HG02981 (cell line): ENCODE results near the gene FILIP1L.
A peak's percentile ranks its signal among the peaks of the same experiment; 100 is the strongest.
"Not testable (repeated sequence)": the region's sequence is repeated elsewhere in the genome, so short reads cannot be mapped to it uniquely, and the experiment has no call there.

Source experiments
- ATAC-seq: cut with Tn5 transposase; IDR thresholded peaks from one replicate; pipeline ENCODE4 v1.9.1; 2021; ENCODE audit warnings: mild to moderate bottlenecking, moderate library complexity; ENCODE audit not compliant: unreplicated experiment

FILIP1L gene

GRCh38 chr3:100075851-100076730 is 38.2 kb downstream of the FILIP1L start:
- no peak for ATAC-seq

DNA sequence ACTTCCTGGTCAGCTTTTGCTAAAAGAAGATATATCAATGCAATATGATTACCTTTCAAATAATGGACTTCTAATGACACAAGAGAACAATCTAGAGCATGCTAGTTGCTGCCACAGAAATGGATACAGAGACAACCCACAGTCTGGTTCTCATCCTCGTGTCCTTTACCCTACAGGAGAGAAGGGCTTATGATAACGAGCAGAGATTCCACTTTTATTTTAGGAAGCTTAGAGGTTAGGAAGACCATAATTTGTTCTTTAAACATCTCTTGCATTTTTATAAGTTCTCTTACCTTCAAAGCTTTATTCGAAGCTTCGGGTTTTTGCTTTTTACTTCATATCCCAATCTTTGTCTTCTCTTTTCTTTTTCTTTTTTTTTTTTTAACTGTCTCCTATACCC is 39.1 kb downstream of the FILIP1L start:
- no peak for ATAC-seq

DNA sequence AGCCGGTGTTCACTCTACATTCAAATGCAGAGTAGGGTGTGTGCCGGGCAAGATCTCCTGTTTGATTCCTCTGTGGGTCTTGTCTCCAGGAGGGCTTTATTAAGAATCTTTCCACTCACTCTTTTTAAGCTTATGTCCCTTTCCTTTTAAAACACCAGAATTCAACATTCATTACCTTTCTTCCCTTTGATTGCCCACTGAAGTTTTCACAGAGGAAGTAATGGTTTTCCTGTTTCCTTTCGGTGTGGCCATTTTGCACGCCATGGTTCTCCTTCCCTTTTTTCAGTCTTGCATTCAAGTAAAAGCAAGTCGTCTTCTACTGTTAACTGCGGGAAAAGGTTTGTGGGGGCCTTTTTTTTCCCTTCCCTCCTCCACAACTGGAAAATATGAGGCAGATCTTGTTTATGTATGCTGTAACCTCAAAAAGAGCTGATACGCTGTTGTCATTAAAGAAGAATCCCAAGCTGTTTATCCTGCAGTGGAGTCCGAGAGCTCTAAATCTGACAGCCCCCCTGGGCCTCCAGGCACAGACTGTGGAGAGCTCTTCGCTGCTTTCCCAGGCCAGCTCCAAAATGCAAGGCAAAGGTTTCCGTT is 40.5 kb downstream of the FILIP1L start:
- no peak for ATAC-seq

GRCh38 chr3:100073049-100073713 is 41.1 kb downstream of the FILIP1L start:
- peak; percentile 2 for ATAC-seq

GRCh38 chr3:100072326-100073048 is 41.8 kb downstream of the FILIP1L start:
- peak; percentile 52 for ATAC-seq

GRCh38 chr3:100069472-100069871 is 44.8 kb downstream of the FILIP1L start:
- no peak for ATAC-seq

DNA sequence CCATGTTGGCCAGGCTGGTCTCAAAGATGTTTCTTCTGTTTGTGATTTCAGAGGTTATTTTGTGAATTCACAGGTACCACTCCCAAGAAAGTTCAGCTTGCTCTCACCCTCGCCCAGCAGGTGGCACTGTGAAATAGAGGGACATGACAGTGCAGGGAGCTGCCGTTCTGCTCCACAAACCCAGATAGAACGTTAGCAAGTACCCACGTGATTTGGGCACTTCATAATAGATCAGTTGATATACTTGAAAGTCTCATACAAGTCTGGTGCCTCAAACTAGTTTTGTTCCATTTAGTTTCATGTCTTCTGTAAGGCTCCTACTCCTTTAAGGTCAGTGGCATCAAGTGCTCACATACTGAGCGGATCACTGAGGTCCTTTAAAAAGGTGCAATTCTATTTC is 45.5 kb downstream of the FILIP1L start:
- peak; percentile 59 for ATAC-seq

DNA sequence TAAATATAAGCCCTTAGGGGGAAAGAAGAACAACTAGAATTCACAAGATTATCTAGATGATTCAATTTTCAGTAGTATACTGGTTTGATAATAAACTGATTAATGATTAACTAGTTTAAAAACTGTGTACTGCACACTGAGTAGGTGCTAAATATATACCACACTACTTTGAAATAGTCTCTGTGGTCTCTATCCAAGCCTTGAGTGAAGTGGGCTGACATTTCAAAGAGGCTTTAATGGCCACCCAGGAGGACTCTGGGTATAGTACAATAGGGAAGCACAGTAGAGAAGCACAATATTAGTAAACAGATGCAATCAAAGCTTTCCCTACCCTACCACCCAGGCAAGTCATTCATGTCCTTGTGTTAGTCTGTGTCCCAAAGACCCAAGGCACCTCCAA is 46.7 kb downstream of the FILIP1L start:
- ATAC-seq = peak; percentile 27

GRCh38 chr3:100063929-100064461 is 50.3 kb downstream of the FILIP1L start:
- no peak for ATAC-seq

- ATAC-seq = no peak
Observed at GRCh38 chr3:100062665-100063064, 51.6 kb downstream of the FILIP1L start.

- ATAC-seq = peak; percentile 69
Observed at GRCh38 chr3:100060685-100061484, 53.4 kb downstream of the FILIP1L start.

DNA sequence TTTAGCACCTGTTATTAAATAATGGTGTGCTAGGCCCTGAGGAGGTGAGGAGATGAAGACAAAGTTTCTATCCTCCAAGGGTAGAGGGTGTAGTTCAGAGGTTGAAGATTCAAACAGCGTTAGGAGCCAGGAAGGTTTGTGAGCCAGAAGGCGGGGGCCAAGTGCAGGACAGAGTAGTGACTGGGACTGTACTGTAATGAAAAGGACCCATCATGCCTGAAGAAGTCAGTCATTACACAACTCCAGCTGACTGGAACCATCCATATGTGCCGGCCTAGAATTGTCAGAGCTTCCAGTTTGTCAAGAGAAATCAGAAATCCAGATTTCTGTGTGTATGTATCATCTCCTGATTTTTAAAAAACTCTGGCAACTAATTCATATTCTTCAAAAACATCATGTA is 54.8 kb downstream of the FILIP1L start:
- ATAC-seq = no peak

GRCh38 chr3:100057716-100058575 is 56.4 kb downstream of the FILIP1L start:
- ATAC-seq = no peak

- no peak for ATAC-seq
Observed at GRCh38 chr3:100053951-100054620, 60.2 kb downstream of the FILIP1L start.

DNA sequence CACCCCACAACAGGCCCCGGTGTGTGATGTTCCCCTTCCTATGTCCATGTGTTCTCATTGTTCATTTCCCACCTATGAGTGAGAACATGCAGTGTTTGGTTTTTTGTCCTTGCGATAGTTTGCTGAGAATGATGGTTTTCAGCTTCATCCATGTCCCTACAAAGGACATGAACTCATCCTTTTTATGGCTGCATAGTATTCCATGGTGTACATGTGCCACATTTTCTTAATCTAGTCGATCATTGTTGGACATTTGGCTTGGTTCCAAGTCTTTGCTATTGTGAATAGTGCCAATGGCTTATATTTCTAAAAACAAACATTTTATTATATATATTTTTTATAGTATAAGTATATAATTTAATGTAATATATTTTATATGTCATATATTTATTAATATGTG is 62.8 kb downstream of the FILIP1L start:
- ATAC-seq = not testable (repeated sequence)

GRCh38 chr3:100048248-100048647 is 66.1 kb downstream of the FILIP1L start:
- ATAC-seq = no peak

DNA sequence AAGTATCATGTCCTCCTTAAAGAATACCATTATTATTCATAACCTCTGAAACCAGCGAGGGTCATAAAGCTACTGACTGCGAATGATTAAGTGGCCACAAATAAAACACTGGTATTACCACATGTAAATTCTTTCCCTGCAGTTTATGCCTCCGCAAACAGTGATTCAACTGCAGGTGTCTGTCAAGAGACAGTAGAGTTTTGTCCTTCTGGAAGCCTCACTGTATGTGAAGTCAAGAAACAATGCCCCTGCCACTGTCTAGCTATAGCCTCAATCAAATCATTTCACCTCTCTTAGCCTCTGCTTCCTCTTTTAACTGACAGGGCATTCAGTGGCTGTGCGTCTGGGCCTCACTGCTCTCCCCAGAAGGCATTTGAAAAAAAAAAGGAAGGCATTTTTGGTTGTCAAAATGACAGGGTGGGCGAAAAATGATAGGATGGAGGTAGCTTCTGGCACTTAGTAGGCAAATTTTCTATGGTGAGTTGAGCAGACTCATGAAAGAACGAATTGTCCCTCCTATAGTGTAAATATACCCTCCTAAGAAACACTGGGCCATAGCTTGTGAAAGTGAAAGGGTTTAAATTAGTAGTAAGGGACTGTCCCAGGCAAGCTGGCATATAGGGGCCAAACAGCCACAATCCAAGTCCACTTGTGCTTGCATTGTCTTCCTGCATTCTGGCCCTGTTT is 66.7 kb downstream of the FILIP1L start:
- ATAC-seq = peak; percentile 68

DNA sequence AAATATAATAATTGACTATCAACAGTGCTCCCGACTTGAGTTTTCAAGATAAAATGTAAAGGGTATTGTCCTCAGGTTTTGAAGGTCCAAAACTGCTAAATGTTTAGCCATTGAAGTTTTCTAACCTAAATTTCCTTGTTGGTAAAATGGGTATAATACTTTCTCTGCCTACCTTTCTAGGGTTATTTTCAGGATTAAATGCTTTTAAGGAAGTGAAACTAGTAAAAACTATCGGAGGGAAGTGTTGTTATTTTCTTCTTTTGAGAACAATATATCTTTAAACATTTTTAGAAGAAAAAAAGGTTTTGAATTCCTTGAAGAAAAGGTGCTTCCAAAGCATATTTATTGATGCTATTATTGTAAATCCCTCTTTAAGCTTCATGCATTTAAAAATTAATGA is 67.3 kb downstream of the FILIP1L start:
- ATAC-seq = no peak
